PC-9 (cell line): ENCODE measurements around the gene GPRIN1. TPM values are rescaled to one million over a fixed set of nuclear protein-coding genes. Genes with fewer than 3 reads are reported as not detected.

Experiments
- BruUV-seq: library from RNA; stranded (reverse); fragments of 400-500 nt; replicated peaks from 2 replicates; lab custom pipeline; 2021; lab: Mats Ljungman, UMichigan
- CTCF ChIA-PET: fragments of 300-600 bp; sonication (Branson Sonifier 250); formaldehyde crosslinking; loops from one replicate; lab custom pipeline; 2022; ENCODE audit warnings: antibody characterized with exemption; lab: Charles Lee
- POLR2A ChIA-PET: fragments of 300-600 bp; sonication (Branson Sonifier 250); formaldehyde crosslinking; loops from one replicate; lab custom pipeline; 2022; ENCODE audit warnings: antibody characterized with exemption; ENCODE audit not compliant: unreplicated experiment; lab: Charles Lee
- DNase-seq, 2 experiments: peaks; one replicate each; pipeline versions ENCODE4 v3.0.0 to v3.0.0-alpha.2; 2015 to 2022; ENCODE audit warnings: mixed read lengths in 1 of 2
- H2AFZ ChIP-seq: fragments of 200-600 bp; sonication (generic); 2 replicates; pipeline ENCODE4 v1.8.1; 2017; ENCODE audit warnings: antibody characterized with exemption
- H3F3A ChIP-seq: fragments of 200-600 bp; sonication (generic); 2 replicates; pipeline ENCODE4 v1.8.1; 2017; ENCODE audit warnings: antibody characterized with exemption, mild to moderate bottlenecking, low read depth; ENCODE audit not compliant: insufficient read depth
- H3K27ac ChIP-seq: fragments of 200-600 bp; sonication (generic); 2 replicates; pipeline ENCODE4 v1.6.1; 2016; ENCODE audit warnings: mixed run types
- H3K27me3 ChIP-seq: fragments of 200-600 bp; sonication (generic); 2 replicates; pipeline ENCODE4 v1.6.1; 2016; ENCODE audit warnings: low read depth, mixed run types; ENCODE audit not compliant: insufficient read depth
- H3K36me3 ChIP-seq: fragments of 200-600 bp; sonication (generic); 2 replicates; pipeline ENCODE4 v1.6.1; 2016; ENCODE audit warnings: low read depth, mixed run types
- H3K4me1 ChIP-seq: fragments of 200-600 bp; sonication (generic); replicated peaks from 2 replicates; pipeline ENCODE4 v1.6.1; 2016; ENCODE audit warnings: mixed run types; ENCODE audit not compliant: insufficient read depth
- H3K4me2 ChIP-seq: fragments of 200-600 bp; sonication (generic); 2 replicates; pipeline ENCODE4 v1.6.1; 2017; ENCODE audit warnings: mixed run types
- H3K4me3 ChIP-seq: fragments of 200-600 bp; sonication (generic); 2 replicates; pipeline ENCODE4 v1.6.1; 2016; ENCODE audit warnings: mixed run types
- H3K79me2 ChIP-seq: fragments of 200-600 bp; sonication (generic); 2 replicates; pipeline ENCODE4 v1.6.1; 2017; ENCODE audit warnings: low read depth, mixed run types
- H3K9me2 ChIP-seq: fragments of 200-600 bp; sonication (generic); 2 replicates; pipeline ENCODE4 v1.8.1; 2017; ENCODE audit warnings: mild to moderate bottlenecking; ENCODE audit not compliant: insufficient read depth
- H3K9me3 ChIP-seq: fragments of 200-600 bp; sonication (generic); 2 replicates; pipeline ENCODE4 v1.8.1; 2016; ENCODE audit warnings: low read depth; ENCODE audit not compliant: insufficient read depth
- H4K20me1 ChIP-seq: fragments of 200-600 bp; sonication (generic); 2 replicates; pipeline ENCODE4 v1.8.1; 2017; ENCODE audit not compliant: insufficient read depth
- EZH2 ChIP-seq: fragments of 200-600 bp; sonication (generic); IDR thresholded peaks from 2 replicates; pipeline ENCODE4 v1.8.0; 2017; ENCODE audit warnings: antibody characterized with exemption, low read depth
- intact Hi-C: fragments of 100-400 bp; cut with micrococcal nuclease; formaldehyde crosslinking; loops from one replicate; pipeline ENCODE4 v1.10.0; 2022; ENCODE audit not compliant: unreplicated experiment
- total RNA-seq: library from RNA; stranded (reverse); gene quantifications from 2 replicates; pipeline ENCODE4 v1.2.3, GENCODE V29; 2021
- TF ChIP-seq, protein P1 (sequence below): fragments of 200-600 bp; sonication (generic); conservative IDR thresholded peaks from 2 replicates; pipeline ENCODE4 v1.6.1; 2017; ENCODE audit warnings: mixed run types, antibody characterized with exemption, mild to moderate bottlenecking, moderate library complexity

Gene GPRIN1
- total RNA-seq, 1 experiment from 2014 or later = 7.2 TPM

DNA sequence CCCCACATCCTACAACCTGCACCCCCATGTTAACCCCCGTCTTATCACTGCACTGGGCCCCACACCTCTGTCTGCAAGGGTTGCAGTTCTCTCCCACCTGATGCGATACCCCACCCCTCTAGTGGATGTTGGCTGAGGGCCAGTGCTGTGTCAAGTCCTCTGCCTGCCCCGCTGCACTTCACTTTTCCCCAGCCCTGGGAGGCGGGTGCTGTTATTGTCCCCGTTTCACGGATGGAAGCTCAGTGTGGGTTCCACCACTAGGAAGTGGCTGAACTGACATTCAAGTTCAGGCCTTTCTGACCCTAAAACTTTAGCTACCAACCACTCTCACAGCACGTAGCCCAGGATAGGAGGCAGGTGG, 16.9 kb upstream of the GPRIN1 start:
- CTCF ChIA-PET = interaction anchor here (0.7 kb wide), 1 partner anchor 103 kb away, joined by 14 read pairs; no protein-coding TSS in a partner anchor
- H3K79me2 ChIP-seq = no peaks in the 10 kb centered on the region

DNA sequence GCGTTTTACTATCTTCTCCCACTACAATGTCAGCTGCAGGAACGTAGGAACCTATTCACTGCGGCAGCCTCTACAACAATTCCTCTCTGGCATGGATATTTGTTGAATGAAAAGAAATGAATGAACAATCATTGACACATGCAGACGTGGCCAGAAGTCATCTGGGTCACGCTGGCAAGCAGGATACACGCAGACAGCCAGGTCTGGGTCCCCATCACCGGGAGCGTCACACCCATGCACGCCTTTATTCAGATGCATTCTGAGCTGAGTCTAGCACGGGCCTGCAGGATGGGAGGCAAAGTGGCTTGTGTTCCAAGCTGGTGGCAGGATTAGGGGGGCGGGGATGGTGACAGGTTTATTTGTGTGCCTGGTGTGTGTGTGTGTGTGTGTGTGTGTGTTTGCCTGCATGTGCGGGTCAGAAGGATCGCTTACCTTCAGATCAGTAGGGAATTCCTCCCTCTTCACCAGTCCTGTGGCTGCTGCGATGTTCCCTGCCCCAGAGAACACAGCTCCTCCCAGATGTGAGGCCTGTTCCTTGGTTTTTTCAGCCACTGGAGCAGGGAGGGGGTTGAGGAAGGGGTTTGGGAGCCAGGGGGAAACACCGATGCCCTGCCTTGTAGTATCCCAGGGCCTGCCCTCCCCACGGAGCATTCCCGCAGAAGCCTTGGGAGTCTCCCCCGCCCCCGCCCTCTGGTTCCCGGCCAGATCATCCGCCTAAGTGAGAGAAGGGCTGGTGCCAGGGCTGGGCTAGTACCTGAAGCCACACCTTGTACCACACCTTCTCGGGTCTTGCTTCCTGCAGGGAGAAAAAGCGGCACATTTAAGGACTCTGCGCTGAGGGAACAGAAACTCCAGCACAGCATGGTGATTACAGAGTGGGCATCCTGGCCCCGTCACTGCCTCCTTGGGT, 16.3 kb upstream of the GPRIN1 start:
- no peaks in the 10 kb centered on the region for H3K36me3 ChIP-seq
- H2AFZ ChIP-seq = no peak overlapping the region
- H3K27me3 ChIP-seq = peaks cover 22% of the 10 kb centered on the region
- H3K79me2 ChIP-seq = no peaks in the 10 kb centered on the region
- ChIA-PET POLR2A (no interaction called here), CTCF (interaction anchor here (0.7 kb wide), 1 partner anchor 102 kb away, joined by 14 read pairs; no protein-coding TSS in a partner anchor)
- H3K9me3 ChIP-seq = no peaks in the 10 kb centered on the region
- H4K20me1 ChIP-seq = no peaks in the 10 kb centered on the region
- no TSS peak for BruUV-seq
- H3K4me2 ChIP-seq = no peak overlapping the region
- H3K9me2 ChIP-seq = no peaks in the 10 kb centered on the region
- TF ChIP-seq, protein P1, sequence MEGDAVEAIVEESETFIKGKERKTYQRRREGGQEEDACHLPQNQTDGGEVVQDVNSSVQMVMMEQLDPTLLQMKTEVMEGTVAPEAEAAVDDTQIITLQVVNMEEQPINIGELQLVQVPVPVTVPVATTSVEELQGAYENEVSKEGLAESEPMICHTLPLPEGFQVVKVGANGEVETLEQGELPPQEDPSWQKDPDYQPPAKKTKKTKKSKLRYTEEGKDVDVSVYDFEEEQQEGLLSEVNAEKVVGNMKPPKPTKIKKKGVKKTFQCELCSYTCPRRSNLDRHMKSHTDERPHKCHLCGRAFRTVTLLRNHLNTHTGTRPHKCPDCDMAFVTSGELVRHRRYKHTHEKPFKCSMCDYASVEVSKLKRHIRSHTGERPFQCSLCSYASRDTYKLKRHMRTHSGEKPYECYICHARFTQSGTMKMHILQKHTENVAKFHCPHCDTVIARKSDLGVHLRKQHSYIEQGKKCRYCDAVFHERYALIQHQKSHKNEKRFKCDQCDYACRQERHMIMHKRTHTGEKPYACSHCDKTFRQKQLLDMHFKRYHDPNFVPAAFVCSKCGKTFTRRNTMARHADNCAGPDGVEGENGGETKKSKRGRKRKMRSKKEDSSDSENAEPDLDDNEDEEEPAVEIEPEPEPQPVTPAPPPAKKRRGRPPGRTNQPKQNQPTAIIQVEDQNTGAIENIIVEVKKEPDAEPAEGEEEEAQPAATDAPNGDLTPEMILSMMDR = no peak
- TF ChIP-seq EZH2 = no peak
- H3K4me3 ChIP-seq = no peak overlapping the region
- H3F3A ChIP-seq = 0 out of 2 replicates have a peak, but pooled peaks cover 3% of the 10 kb centered on the region
- no peak overlapping the region for H3K27ac ChIP-seq
- no peak for DNase-seq
- intact Hi-C loops = no loop called here
- no peaks in the 10 kb centered on the region for H3K4me1 ChIP-seq

More for the DNA sequence above, 16.9 kb upstream of the GPRIN1 start:
- Histone ChIP-seq H2AFZ (no peak overlapping the region), H3K27ac (no peak overlapping the region), H3K36me3 (no peaks in the 10 kb centered on the region), H3K9me2 (no peaks in the 10 kb centered on the region), H3K27me3 (peaks cover 22% of the 10 kb centered on the region), H3F3A (0 out of 2 replicates have a peak, but pooled peaks cover 3% of the 10 kb centered on the region), H3K4me3 (no peak overlapping the region), H3K9me3 (no peaks in the 10 kb centered on the region), H3K4me2 (no peak overlapping the region), H3K4me1 (no peaks in the 10 kb centered on the region), H4K20me1 (no peaks in the 10 kb centered on the region)
- BruUV-seq = no TSS peak
- intact Hi-C loops = no loop called here
- POLR2A ChIA-PET = no interaction called here
- DNase-seq = no peak
- TF ChIP-seq EZH2 = no peak
- TF ChIP-seq, protein P1 = no peak

DNA sequence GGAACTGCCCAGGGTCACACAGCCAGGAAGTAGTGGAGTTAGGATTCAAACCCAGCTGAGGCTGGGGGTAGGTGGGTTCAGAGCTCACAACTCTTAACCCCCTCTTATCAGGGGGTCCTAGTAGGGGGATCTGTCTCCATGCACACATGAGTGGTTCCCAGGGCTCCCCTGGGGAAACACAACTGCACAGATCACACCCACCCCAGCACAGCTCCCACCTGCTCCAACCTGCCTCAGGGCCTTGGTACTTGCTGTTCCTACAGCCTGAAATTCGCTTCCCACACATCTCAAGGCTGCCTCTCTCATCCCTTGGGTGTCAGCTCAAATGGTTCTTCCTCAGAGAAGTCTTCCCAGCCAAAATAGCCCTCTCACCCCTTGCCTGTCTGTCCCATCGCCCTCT, 15.6 kb upstream of the GPRIN1 start:
- BruUV-seq = no TSS peak
- H3K27me3 ChIP-seq = peaks cover 22% of the 10 kb centered on the region
- POLR2A ChIA-PET = no interaction called here

More for the DNA sequence above, 15.6 kb upstream of the GPRIN1 start:
- Histone ChIP-seq H3K4me3 (no peak overlapping the region), H3K4me2 (no peak overlapping the region), H4K20me1 (no peaks in the 10 kb centered on the region), H3F3A (0 out of 2 replicates have a peak, but pooled peaks cover 3% of the 10 kb centered on the region), H3K4me1 (no peaks in the 10 kb centered on the region), H3K9me3 (no peaks in the 10 kb centered on the region), H3K9me2 (no peaks in the 10 kb centered on the region), H3K36me3 (no peaks in the 10 kb centered on the region), H3K27ac (no peak overlapping the region), H2AFZ (no peak overlapping the region), H3K79me2 (no peaks in the 10 kb centered on the region)
- CTCF ChIA-PET = no interaction called here
- intact Hi-C loops = no loop called here
- DNase-seq = no peak
- TF ChIP-seq EZH2 = no peak
- TF ChIP-seq, protein P1 = no peak
